HEK293 (cell line): ENCODE measurements around the gene MC1R.

Experiments used
- CTCF ChIA-PET: fragments of 350-600 bp; formaldehyde crosslinking; extraction: SDS; loops from one replicate; lab custom pipeline; 2021; ENCODE audit warnings: antibody characterized with exemption; lab: Yijun Ruan, JAX
- POLR2A ChIA-PET: fragments of 300-600 bp; formaldehyde crosslinking; extraction: SDS; loops from one replicate; lab custom pipeline; 2020; ENCODE audit warnings: antibody characterized with exemption, inconsistent platforms; lab: Yijun Ruan, JAX
- H3K27ac ChIP-seq: fragments of 200-500 bp; sonication (Bioruptor generic); 2 replicates; pipeline ENCODE4 v1.5.1; 2014; ENCODE audit warnings: low read depth, low read length, control low read depth, inconsistent platforms; ENCODE audit errors: extremely low read depth
- H3K36me3 ChIP-seq, 2 experiments: fragments of 200-500 bp in 1 of 2; sonication (Bioruptor generic) in 1 of 2; 1 replicate in 1 of 2; 2 replicates in 1 of 2; pipeline ENCODE4 v1.5.1; 2014 to 2017; ENCODE audit warnings: inconsistent platforms in 2 of 2, low read length in 2 of 2; ENCODE audit not compliant: control insufficient read depth in 2 of 2, insufficient read depth in 1 of 2
- H3K4me1 ChIP-seq: fragments of 200-500 bp; sonication (Bioruptor generic); 2 replicates; pipeline ENCODE4 v1.5.1; 2014; ENCODE audit warnings: mild to moderate bottlenecking, low read length, inconsistent platforms; ENCODE audit not compliant: control insufficient read depth, insufficient read depth
- H3K4me3 ChIP-seq: 2 replicates; pipeline ENCODE4 v1.5.1; 2011; ENCODE audit warnings: low read depth, mild to moderate bottlenecking, control low read depth, low read length, moderate library complexity
- H3K9me3 ChIP-seq: fragments of 200-500 bp; sonication (Bioruptor generic); 2 replicates; pipeline ENCODE4 v1.5.1; 2014; ENCODE audit warnings: low read depth, low read length, inconsistent platforms; ENCODE audit not compliant: control insufficient read depth, insufficient read depth
- HOXA7 ChIP-seq: sonication (generic); formaldehyde crosslinking; IDR thresholded peaks from 2 replicates; pipeline ENCODE4 v1.8.1; 2022; ENCODE audit warnings: missing genetic modification reagents, borderline replicate concordance
- OVOL3 ChIP-seq: fragments of 450-650 bp; formaldehyde crosslinking; IDR thresholded peaks from 2 replicates; pipeline ENCODE4 v1.5.1; 2016; ENCODE audit warnings: missing biosample characterization, missing genetic modification characterization
- SP7 ChIP-seq: fragments of 450-650 bp; formaldehyde crosslinking; IDR thresholded peaks from 2 replicates; pipeline ENCODE4 v1.5.1; 2016; ENCODE audit warnings: missing biosample characterization, missing genetic modification characterization
- ZBTB17 ChIP-seq: fragments of 450-650 bp; formaldehyde crosslinking; IDR thresholded peaks from 2 replicates; pipeline ENCODE4 v1.5.1; 2016; ENCODE audit warnings: missing biosample characterization, missing genetic modification characterization
- ZBTB20 ChIP-seq: fragments of 450-650 bp; formaldehyde crosslinking; IDR thresholded peaks from 2 replicates; pipeline ENCODE4 v1.5.1; 2016; ENCODE audit warnings: missing biosample characterization, missing genetic modification characterization
- ZNF133 ChIP-seq: fragments of 450-650 bp; formaldehyde crosslinking; IDR thresholded peaks from 2 replicates; pipeline ENCODE4 v1.5.1; 2016; ENCODE audit warnings: missing biosample characterization, missing genetic modification characterization
- ZNF138 ChIP-seq: fragments of 450-650 bp; formaldehyde crosslinking; IDR thresholded peaks from 2 replicates; pipeline ENCODE4 v1.5.1; 2016; ENCODE audit warnings: missing biosample characterization, missing genetic modification characterization, borderline replicate concordance
- ZNF2 ChIP-seq: fragments of 450-650 bp; formaldehyde crosslinking; IDR thresholded peaks from 2 replicates; pipeline ENCODE4 v1.5.1; 2016; ENCODE audit warnings: missing biosample characterization, missing genetic modification characterization
- ZNF350 ChIP-seq: fragments of 450-650 bp; formaldehyde crosslinking; IDR thresholded peaks from 2 replicates; pipeline ENCODE4 v1.5.0; 2017; ENCODE audit warnings: missing biosample characterization, mild to moderate bottlenecking, missing genetic modification characterization
- ZNF529 ChIP-seq: fragments of 450-650 bp; formaldehyde crosslinking; IDR thresholded peaks from 2 replicates; pipeline ENCODE4 v1.5.1; 2017; ENCODE audit warnings: missing genetic modification characterization, missing biosample characterization; ENCODE audit not compliant: insufficient replicate concordance
- ZNF670 ChIP-seq: fragments of 450-650 bp; formaldehyde crosslinking; IDR thresholded peaks from 2 replicates; pipeline ENCODE4 v1.5.1; 2016; ENCODE audit warnings: missing biosample characterization, missing genetic modification characterization, low read depth
- ZNF701 ChIP-seq: fragments of 450-650 bp; formaldehyde crosslinking; IDR thresholded peaks from 2 replicates; pipeline ENCODE4 v1.5.1; 2016; ENCODE audit warnings: missing biosample characterization, missing genetic modification characterization
- ZNF777 ChIP-seq: fragments of 450-650 bp; formaldehyde crosslinking; IDR thresholded peaks from 2 replicates; pipeline ENCODE4 v1.5.1; 2017; ENCODE audit warnings: missing biosample characterization, missing genetic modification characterization, borderline replicate concordance
- ZNF785 ChIP-seq: fragments of 450-650 bp; formaldehyde crosslinking; IDR thresholded peaks from 2 replicates; pipeline ENCODE4 v1.5.1; 2016; ENCODE audit warnings: missing biosample characterization, missing genetic modification characterization
- TF ChIP-seq, protein P1 (sequence below): fragments of 450-650 bp; formaldehyde crosslinking; conservative IDR thresholded peaks from 2 replicates; pipeline ENCODE4 v1.5.1; 2016; ENCODE audit warnings: low read depth, missing biosample characterization, missing genetic modification characterization
- TF ChIP-seq, protein P2 (sequence below): fragments of 450-650 bp; formaldehyde crosslinking; IDR thresholded peaks from 2 replicates; pipeline ENCODE4 v1.5.1; 2016; ENCODE audit warnings: missing biosample characterization, missing genetic modification characterization

Gene MC1R

GRCh38 chr16:89890886-89891657 lies 27.6 kb upstream of the MC1R start:
- CTCF ChIA-PET, result no interaction called here

DNA sequence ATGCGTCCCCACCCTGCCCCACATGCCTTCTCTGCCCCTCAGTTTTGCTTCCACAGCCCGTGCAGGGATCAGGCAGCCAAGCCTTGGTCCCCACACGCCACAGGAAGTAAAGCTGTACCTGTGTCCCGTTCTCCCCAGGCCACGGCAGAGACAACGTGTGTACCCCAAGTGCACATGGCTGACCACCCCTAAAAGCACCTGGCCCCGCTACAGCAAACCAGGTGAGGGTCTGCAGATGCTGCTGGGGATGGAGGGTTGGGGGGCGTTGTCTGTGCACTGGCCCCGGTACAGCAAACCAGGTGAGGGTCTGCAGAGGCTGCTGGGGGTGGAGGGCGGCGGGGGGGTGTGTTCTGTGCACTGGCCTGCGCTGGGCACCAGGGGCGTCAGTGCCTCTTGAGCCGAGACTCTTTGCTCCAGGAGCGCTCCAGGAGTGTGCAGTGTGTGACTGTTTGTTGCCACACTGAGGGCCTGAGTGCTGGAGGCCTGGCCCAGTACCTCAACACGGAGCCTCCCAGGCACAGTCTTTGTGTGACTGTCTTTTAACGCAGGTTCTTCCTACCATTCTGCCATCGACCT lies 26.5 kb upstream of the MC1R start:
- Histone ChIP-seq H3K27ac (no peak overlapping the region), H3K36me3 (peaks cover 18 to 84% of the 10 kb centered on the region in 2 experiments; a peak in 2 of 3 replicates), H3K4me1 (no peaks in the 10 kb centered on the region), H3K4me3 (no peak overlapping the region), H3K9me3 (no peaks in the 10 kb centered on the region)
- ChIA-PET POLR2A (interaction anchor here (0.6 kb wide), 1 partner anchor 63 kb away, joined by 3 read pairs; no protein-coding TSS in a partner anchor), CTCF (interaction anchor here (1.2 kb wide), 1 partner anchor 18 kb away, joined by 3 read pairs; no protein-coding TSS in a partner anchor)
- TF ChIP-seq ZNF2 (tag by site-specific recombination) (no peak), ZBTB20 (tag by site-specific recombination) (no peak), ZNF777 (no peak)
- TF ChIP-seq, all 188 proteins: peak for 0

More at GRCh38 chr16:89890886-89891657, 27.6 kb upstream of the MC1R start:
- Histone ChIP-seq H3K4me1 (no peaks in the 10 kb centered on the region), H3K36me3 (peaks cover 17 to 83% of the 10 kb centered on the region in 2 experiments; a peak in 2 of 3 replicates), H3K4me3 (no peak overlapping the region), H3K9me3 (no peaks in the 10 kb centered on the region), H3K27ac (no peak overlapping the region)
- POLR2A ChIA-PET, result interaction anchor here (0.6 to 1.8 kb wide), 2 partner anchors 18 to 62 kb away, joined by 3 to 5 read pairs; partner anchors contain the start of gene TCF25
- TF ChIP-seq SP7 (tag by site-specific recombination) (no peak), ZNF138 (tag by site-specific recombination) (no peak), ZNF785 (tag by site-specific recombination) (no peak), ZNF350 (tag by site-specific recombination) (no peak), ZNF670 (tag by site-specific recombination) (no peak), ZBTB17 (tag by site-specific recombination) (no peak), OVOL3 (tag by site-specific recombination) (no peak), ZNF701 (tag by site-specific recombination) (no peak), ZNF529 (tag by site-specific recombination) (no peak), ZNF133 (tag by site-specific recombination) (no peak), HOXA7 (CRISPR knock-in tag) (no peak)
- TF ChIP-seq, protein P1, sequence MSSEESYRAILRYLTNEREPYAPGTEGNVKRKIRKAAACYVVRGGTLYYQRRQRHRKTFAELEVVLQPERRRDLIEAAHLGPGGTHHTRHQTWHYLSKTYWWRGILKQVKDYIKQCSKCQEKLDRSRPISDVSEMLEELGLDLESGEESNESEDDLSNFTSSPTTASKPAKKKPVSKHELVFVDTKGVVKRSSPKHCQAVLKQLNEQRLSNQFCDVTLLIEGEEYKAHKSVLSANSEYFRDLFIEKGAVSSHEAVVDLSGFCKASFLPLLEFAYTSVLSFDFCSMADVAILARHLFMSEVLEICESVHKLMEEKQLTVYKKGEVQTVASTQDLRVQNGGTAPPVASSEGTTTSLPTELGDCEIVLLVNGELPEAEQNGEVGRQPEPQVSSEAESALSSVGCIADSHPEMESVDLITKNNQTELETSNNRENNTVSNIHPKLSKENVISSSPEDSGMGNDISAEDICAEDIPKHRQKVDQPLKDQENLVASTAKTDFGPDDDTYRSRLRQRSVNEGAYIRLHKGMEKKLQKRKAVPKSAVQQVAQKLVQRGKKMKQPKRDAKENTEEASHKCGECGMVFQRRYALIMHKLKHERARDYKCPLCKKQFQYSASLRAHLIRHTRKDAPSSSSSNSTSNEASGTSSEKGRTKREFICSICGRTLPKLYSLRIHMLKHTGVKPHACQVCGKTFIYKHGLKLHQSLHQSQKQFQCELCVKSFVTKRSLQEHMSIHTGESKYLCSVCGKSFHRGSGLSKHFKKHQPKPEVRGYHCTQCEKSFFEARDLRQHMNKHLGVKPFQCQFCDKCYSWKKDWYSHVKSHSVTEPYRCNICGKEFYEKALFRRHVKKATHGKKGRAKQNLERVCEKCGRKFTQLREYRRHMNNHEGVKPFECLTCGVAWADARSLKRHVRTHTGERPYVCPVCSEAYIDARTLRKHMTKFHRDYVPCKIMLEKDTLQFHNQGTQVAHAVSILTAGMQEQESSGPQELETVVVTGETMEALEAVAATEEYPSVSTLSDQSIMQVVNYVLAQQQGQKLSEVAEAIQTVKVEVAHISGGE (tag by site-specific recombination), result no peak
- TF ChIP-seq, protein P2, sequence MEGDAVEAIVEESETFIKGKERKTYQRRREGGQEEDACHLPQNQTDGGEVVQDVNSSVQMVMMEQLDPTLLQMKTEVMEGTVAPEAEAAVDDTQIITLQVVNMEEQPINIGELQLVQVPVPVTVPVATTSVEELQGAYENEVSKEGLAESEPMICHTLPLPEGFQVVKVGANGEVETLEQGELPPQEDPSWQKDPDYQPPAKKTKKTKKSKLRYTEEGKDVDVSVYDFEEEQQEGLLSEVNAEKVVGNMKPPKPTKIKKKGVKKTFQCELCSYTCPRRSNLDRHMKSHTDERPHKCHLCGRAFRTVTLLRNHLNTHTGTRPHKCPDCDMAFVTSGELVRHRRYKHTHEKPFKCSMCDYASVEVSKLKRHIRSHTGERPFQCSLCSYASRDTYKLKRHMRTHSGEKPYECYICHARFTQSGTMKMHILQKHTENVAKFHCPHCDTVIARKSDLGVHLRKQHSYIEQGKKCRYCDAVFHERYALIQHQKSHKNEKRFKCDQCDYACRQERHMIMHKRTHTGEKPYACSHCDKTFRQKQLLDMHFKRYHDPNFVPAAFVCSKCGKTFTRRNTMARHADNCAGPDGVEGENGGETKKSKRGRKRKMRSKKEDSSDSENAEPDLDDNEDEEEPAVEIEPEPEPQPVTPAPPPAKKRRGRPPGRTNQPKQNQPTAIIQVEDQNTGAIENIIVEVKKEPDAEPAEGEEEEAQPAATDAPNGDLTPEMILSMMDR (tag by site-specific recombination), result no peak
